SK-N-SH (cell line): ENCODE results near the gene TBC1D1. TPM values are rescaled to one million over a fixed set of nuclear protein-coding genes. Genes with fewer than 3 reads are reported as not detected.

Experiments used
- CTCF ChIA-PET: fragments of 300-600, 350-600 bp; formaldehyde crosslinking; extraction: SDS; loops from one replicate; lab custom pipeline; 2021; lab: Yijun Ruan, JAX
- POLR2A ChIA-PET: fragments of 350-600 bp; sonication (Branson Sonifier 250); formaldehyde crosslinking; extraction: SDS; loops from one replicate; lab custom pipeline; 2020; ENCODE audit warnings: antibody characterized with exemption, inconsistent platforms; lab: Yijun Ruan, JAX
- DNase-seq: peaks from one replicate; pipeline ENCODE4 v3.0.0; 2012
- H2AFZ ChIP-seq: fragments of 200-600 bp; sonication (generic); 2 replicates; pipeline ENCODE4 v1.8.1; 2016; ENCODE audit warnings: antibody characterized with exemption, mild to moderate bottlenecking, low read depth
- H3F3A ChIP-seq: fragments of 200-600 bp; sonication (generic); replicated peaks from 2 replicates; pipeline ENCODE3; 2016; ENCODE audit warnings: antibody characterized with exemption, mild to moderate bottlenecking; ENCODE audit not compliant: insufficient read depth
- H3K27ac ChIP-seq, 2 experiments: fragments of 200-500 bp in 1 of 2; fragments of 200-600 bp in 1 of 2; sonication (Bioruptor generic) in 1 of 2; sonication (generic), shearing (Covaris generic) in 1 of 2; 2 replicates each; pipeline versions ENCODE4 v1.5.1 to v1.6.1; 2014 to 2016; ENCODE audit warnings: low read depth in 2 of 2, inconsistent platforms in 1 of 2, low read length in 1 of 2, mild to moderate bottlenecking in 1 of 2, mixed read lengths in 1 of 2
- H3K27me3 ChIP-seq: fragments of 200-600 bp; sonication (generic), shearing (Covaris generic); 2 replicates; pipeline ENCODE4 v1.6.1; 2016; ENCODE audit warnings: mixed run types; ENCODE audit not compliant: insufficient read depth
- H3K36me3 ChIP-seq, 2 experiments: fragments of 200-500 bp in 1 of 2; fragments of 200-600 bp in 1 of 2; sonication (Bioruptor generic) in 1 of 2; sonication (generic) in 1 of 2; replicated peaks in 1 of 2; 2 replicates each; pipeline versions ENCODE3 to v1.5.1; 2014 to 2016; ENCODE audit warnings: low read length in 1 of 2, mild to moderate bottlenecking in 1 of 2; ENCODE audit not compliant: insufficient read depth in 2 of 2, control insufficient read depth in 1 of 2
- H3K4me1 ChIP-seq, 2 experiments: fragments of 200-500 bp in 1 of 2; fragments of 200-600 bp in 1 of 2; sonication (Bioruptor generic) in 1 of 2; sonication (generic), shearing (Covaris generic) in 1 of 2; 2 replicates each; pipeline versions ENCODE4 v1.5.1 to v1.6.1; 2014 to 2016; ENCODE audit warnings: low read depth in 1 of 2, low read length in 1 of 2, mixed run types in 1 of 2; ENCODE audit not compliant: insufficient read depth in 2 of 2, control insufficient read depth in 1 of 2
- H3K4me2 ChIP-seq: fragments of 200-600 bp; sonication (generic), shearing (Covaris generic); 2 replicates; pipeline ENCODE4 v1.6.1; 2017; ENCODE audit warnings: mixed run types
- H3K4me3 ChIP-seq, 2 experiments: fragments of 200-500 bp in 1 of 2; fragments of 200-600 bp in 1 of 2; sonication (Bioruptor generic) in 1 of 2; sonication (generic), shearing (Covaris generic) in 1 of 2; 2 replicates each; pipeline versions ENCODE4 v1.5.1 to v1.8.1; 2014 to 2016; ENCODE audit warnings: low read depth in 2 of 2, inconsistent platforms in 1 of 2, low read length in 1 of 2, mild to moderate bottlenecking in 1 of 2, mixed read lengths in 1 of 2, moderate library complexity in 1 of 2
- H3K79me2 ChIP-seq: fragments of 200-600 bp; sonication (generic); 2 replicates; pipeline ENCODE4 v1.8.1; 2017; ENCODE audit warnings: mild to moderate bottlenecking; ENCODE audit not compliant: insufficient read depth
- H3K9ac ChIP-seq: fragments of 200-600 bp; sonication (generic); 2 replicates; pipeline ENCODE4 v1.6.1; 2017; ENCODE audit warnings: mixed run types
- H3K9me2 ChIP-seq: fragments of 200-600 bp; sonication (generic); 2 replicates; pipeline ENCODE4 v1.6.1; 2017; ENCODE audit warnings: mixed run types
- H3K9me3 ChIP-seq: fragments of 200-600 bp; sonication (generic); 2 replicates; pipeline ENCODE4 v1.6.1; 2017; ENCODE audit warnings: mixed run types, mild to moderate bottlenecking, moderate library complexity
- H4K20me1 ChIP-seq: fragments of 200-600 bp; sonication (generic); 2 replicates; pipeline ENCODE4 v1.6.1; 2017; ENCODE audit warnings: mild to moderate bottlenecking, mixed run types; ENCODE audit not compliant: insufficient read depth
- EP300 ChIP-seq, 2 experiments: IDR thresholded peaks; 2 replicates each; pipeline versions ENCODE4 v1.4.0 to v1.6.1; 2012; ENCODE audit warnings: borderline replicate concordance in 1 of 2, low read depth in 1 of 2, low read length in 1 of 2
- EZH2phosphoT487 ChIP-seq: fragments of 200-600 bp; sonication (generic); IDR thresholded peaks from 2 replicates; pipeline ENCODE4 v1.6.1; 2017; ENCODE audit warnings: low read depth, mixed run types, mild to moderate bottlenecking, antibody characterized with exemption, moderate library complexity, borderline replicate concordance
- FOSL2 ChIP-seq: IDR thresholded peaks from 2 replicates; pipeline ENCODE4 v1.4.0; 2012; ENCODE audit warnings: low read depth, mild to moderate bottlenecking, moderate library complexity, borderline replicate concordance
- FOXJ3 ChIP-seq: sonication (generic); formaldehyde crosslinking; IDR thresholded peaks from 2 replicates; pipeline ENCODE4 v1.5.1; 2020; ENCODE audit warnings: mild to moderate bottlenecking, missing genetic modification reagents
- GABPA ChIP-seq: IDR thresholded peaks from 2 replicates; pipeline ENCODE4 v1.4.0; 2012; ENCODE audit warnings: low read depth, mild to moderate bottlenecking
- GATA2 ChIP-seq: sonication (generic); formaldehyde crosslinking; IDR thresholded peaks from 2 replicates; pipeline ENCODE4 v1.5.0; 2020; ENCODE audit warnings: mild to moderate bottlenecking, missing genetic modification reagents
- JUND ChIP-seq: IDR thresholded peaks from 2 replicates; pipeline ENCODE4 v1.4.0; 2012
- MXI1 ChIP-seq: IDR thresholded peaks from 2 replicates; pipeline ENCODE4 v1.6.1; 2012; ENCODE audit warnings: mild to moderate bottlenecking, low read depth, low read length, improper control_type of control experiment
- NFIC ChIP-seq: IDR thresholded peaks from 2 replicates; pipeline ENCODE4 v1.4.0; 2012; ENCODE audit warnings: borderline replicate concordance
- POLR2AphosphoS5 ChIP-seq: IDR thresholded peaks from 2 replicates; pipeline ENCODE4 v1.6.1; 2012; ENCODE audit warnings: low read depth, low read length
- RAD21 ChIP-seq: IDR thresholded peaks from 2 replicates; pipeline ENCODE4 v1.6.1; 2012; ENCODE audit warnings: mild to moderate bottlenecking, low read length
- RXRA ChIP-seq: IDR thresholded peaks from 2 replicates; pipeline ENCODE4 v1.4.0; 2012; ENCODE audit warnings: low read depth, mild to moderate bottlenecking, borderline replicate concordance
- SIN3A ChIP-seq: IDR thresholded peaks from 2 replicates; pipeline ENCODE4 v1.6.1; 2012; ENCODE audit warnings: low read depth, mild to moderate bottlenecking, low read length, moderate library complexity, borderline replicate concordance
- SMC3 ChIP-seq: IDR thresholded peaks from 2 replicates; pipeline ENCODE4 v1.6.1; 2012; ENCODE audit warnings: low read depth, low read length, improper control_type of control experiment
- TCF12 ChIP-seq: IDR thresholded peaks from 2 replicates; pipeline ENCODE4 v1.4.0; 2012
- YY1 ChIP-seq: IDR thresholded peaks from 2 replicates; pipeline ENCODE4 v1.4.0; 2012; ENCODE audit warnings: low read depth, mild to moderate bottlenecking
- WGBS: methylation state at CpG from one replicate; pipeline ENCODE4 v1.1.6; 2017; ENCODE audit warnings: low lambda C conversion rate; 5-methylcytosine and 5-hydroxymethylcytosine counted together
- polyA plus RNA-seq, 3 experiments: library from polyadenylated mRNA; depleted of rRNA; stranded (reverse); fragments of >200 nt; gene quantifications; 2 replicates each; pipeline ENCODE4 v1.2.3, GENCODE V29; 2012
- TF ChIP-seq, protein P1 (sequence below): IDR thresholded peaks from 2 replicates; pipeline ENCODE4 v1.6.1; 2012; ENCODE audit warnings: mild to moderate bottlenecking, low read depth, low read length, moderate library complexity
- TF ChIP-seq, protein P2 (sequence below): IDR thresholded peaks from 2 replicates; pipeline ENCODE4 v1.4.0; 2012; ENCODE audit warnings: low read depth, borderline replicate concordance
- TF ChIP-seq, protein P3 (sequence below): fragments of 200-600 bp; sonication (generic); IDR thresholded peaks from 2 replicates; pipeline ENCODE4 v1.6.1; 2017; ENCODE audit warnings: antibody characterized with exemption, mild to moderate bottlenecking, moderate library complexity
- TF ChIP-seq, protein P4 (sequence below): fragments of 150-350 bp; IDR thresholded peaks from 2 replicates; pipeline ENCODE4 v1.6.1; 2017; ENCODE audit warnings: antibody characterized with exemption, low read length, low read depth, borderline replicate concordance
- TF ChIP-seq, protein P5 (sequence below): IDR thresholded peaks from 2 replicates; pipeline ENCODE4 v1.4.0; 2012; ENCODE audit warnings: low read depth

The TBC1D1 gene
- polyA plus RNA-seq, 1 of the 3 experiments (the other 2 are of a cell fraction) = 29.8 TPM

DNA sequence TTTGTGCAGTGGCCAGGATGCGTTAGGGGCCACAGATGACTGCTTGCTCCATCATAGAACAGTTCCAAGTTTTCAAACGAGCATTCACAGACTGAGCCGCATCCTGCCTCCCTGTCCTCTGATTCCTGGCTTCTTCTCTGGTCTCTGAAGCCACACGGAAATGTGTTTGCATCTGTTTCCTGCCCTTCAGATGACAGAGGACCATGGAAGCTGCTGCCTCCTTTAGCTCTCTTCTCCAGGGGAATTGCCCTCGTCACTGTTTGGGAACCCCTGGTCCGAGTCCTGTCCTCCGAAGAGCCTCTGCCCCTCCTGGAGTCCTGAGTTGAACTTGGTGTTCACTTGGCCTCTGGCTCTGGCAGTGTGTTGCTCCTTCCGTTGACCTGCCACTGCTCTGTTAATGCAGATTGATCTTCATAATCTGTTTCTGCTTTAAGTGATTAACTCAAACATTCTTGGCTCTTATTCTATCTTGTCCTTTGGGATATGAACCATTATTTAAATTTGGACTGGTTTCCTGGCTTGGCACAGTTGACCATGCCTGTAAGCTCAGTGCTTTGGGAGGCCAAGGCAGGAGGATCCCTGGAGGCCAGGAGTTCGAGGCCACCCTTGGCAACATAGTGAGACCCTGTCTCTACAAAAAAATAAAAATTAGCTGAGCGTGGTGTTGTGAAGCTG lies 165.3 kb downstream of the TBC1D1 start (continued):
- no peak for TF ChIP-seq YY1

DNA sequence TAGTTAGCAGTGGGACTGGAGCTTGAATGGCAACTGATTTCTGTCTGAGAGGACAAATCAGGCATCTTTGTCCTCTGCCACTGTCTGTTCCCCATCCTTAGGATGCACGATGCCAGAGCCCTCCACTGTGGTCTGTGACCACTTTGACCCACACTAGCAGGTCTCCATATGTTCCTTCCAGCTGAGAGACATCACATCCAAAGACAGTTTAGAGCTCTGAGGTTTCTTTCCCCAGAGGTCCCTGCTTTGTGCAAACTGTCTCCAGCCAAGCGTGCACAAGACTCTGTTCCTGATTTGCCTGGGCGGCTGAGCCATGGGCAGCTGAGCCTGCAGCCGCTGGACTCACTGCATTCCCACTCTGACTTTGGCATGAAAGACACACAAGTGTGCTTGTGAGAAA lies 167.3 kb downstream of the TBC1D1 start:
- Histone ChIP-seq H3K4me3 (no peak overlapping the region), H3K36me3 (no peaks in the 10 kb centered on the region), H3K27ac (peak overlapping the region in 1 of 2 experiments; percentile 64; a peak in 2 of 4 replicates), H3K79me2 (no peaks in the 10 kb centered on the region), H3K4me1 (peaks cover 11 to 50% of the 10 kb centered on the region in 2 experiments; a peak in 3 of 4 replicates), H3K27me3 (no peaks in the 10 kb centered on the region), H3F3A (peaks cover 14% of the 10 kb centered on the region), H2AFZ (no peak overlapping the region), H3K4me2 (no peak overlapping the region), H4K20me1 (no peaks in the 10 kb centered on the region), H3K9me2 (no peaks in the 10 kb centered on the region), H3K9ac (no peak overlapping the region), H3K9me3 (no peaks in the 10 kb centered on the region)
- ChIA-PET POLR2A (interaction anchor here (0.6 kb wide), 1 partner anchor 76 kb away, joined by 3 read pairs; no protein-coding TSS in a partner anchor), CTCF (interaction anchor here (0.8 to 3.1 kb wide), 7 partner anchors 11 to 746 kb away, joined by 3 to 15 read pairs (median 5); partner anchors contain the start of gene TLR1)
- TF ChIP-seq, protein P1, sequence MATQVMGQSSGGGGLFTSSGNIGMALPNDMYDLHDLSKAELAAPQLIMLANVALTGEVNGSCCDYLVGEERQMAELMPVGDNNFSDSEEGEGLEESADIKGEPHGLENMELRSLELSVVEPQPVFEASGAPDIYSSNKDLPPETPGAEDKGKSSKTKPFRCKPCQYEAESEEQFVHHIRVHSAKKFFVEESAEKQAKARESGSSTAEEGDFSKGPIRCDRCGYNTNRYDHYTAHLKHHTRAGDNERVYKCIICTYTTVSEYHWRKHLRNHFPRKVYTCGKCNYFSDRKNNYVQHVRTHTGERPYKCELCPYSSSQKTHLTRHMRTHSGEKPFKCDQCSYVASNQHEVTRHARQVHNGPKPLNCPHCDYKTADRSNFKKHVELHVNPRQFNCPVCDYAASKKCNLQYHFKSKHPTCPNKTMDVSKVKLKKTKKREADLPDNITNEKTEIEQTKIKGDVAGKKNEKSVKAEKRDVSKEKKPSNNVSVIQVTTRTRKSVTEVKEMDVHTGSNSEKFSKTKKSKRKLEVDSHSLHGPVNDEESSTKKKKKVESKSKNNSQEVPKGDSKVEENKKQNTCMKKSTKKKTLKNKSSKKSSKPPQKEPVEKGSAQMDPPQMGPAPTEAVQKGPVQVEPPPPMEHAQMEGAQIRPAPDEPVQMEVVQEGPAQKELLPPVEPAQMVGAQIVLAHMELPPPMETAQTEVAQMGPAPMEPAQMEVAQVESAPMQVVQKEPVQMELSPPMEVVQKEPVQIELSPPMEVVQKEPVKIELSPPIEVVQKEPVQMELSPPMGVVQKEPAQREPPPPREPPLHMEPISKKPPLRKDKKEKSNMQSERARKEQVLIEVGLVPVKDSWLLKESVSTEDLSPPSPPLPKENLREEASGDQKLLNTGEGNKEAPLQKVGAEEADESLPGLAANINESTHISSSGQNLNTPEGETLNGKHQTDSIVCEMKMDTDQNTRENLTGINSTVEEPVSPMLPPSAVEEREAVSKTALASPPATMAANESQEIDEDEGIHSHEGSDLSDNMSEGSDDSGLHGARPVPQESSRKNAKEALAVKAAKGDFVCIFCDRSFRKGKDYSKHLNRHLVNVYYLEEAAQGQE = no peak
- no peak for TF ChIP-seq MXI1
- TF ChIP-seq GATA2 (CRISPR knock-in tag) = no peak
- TF ChIP-seq, protein P2, sequence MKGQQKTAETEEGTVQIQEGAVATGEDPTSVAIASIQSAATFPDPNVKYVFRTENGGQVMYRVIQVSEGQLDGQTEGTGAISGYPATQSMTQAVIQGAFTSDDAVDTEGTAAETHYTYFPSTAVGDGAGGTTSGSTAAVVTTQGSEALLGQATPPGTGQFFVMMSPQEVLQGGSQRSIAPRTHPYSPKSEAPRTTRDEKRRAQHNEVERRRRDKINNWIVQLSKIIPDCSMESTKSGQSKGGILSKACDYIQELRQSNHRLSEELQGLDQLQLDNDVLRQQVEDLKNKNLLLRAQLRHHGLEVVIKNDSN = no peak
- TF ChIP-seq EP300 (IDR thresholded peaks at IDR 0.05; ENCODE audit: borderline replicate concordance in 1 of 2, low read depth in 1 of 2, low read length in 1 of 2) = no peak
- TF ChIP-seq NFIC = no peak
- no peak for TF ChIP-seq TCF12
- TF ChIP-seq, protein P3, sequence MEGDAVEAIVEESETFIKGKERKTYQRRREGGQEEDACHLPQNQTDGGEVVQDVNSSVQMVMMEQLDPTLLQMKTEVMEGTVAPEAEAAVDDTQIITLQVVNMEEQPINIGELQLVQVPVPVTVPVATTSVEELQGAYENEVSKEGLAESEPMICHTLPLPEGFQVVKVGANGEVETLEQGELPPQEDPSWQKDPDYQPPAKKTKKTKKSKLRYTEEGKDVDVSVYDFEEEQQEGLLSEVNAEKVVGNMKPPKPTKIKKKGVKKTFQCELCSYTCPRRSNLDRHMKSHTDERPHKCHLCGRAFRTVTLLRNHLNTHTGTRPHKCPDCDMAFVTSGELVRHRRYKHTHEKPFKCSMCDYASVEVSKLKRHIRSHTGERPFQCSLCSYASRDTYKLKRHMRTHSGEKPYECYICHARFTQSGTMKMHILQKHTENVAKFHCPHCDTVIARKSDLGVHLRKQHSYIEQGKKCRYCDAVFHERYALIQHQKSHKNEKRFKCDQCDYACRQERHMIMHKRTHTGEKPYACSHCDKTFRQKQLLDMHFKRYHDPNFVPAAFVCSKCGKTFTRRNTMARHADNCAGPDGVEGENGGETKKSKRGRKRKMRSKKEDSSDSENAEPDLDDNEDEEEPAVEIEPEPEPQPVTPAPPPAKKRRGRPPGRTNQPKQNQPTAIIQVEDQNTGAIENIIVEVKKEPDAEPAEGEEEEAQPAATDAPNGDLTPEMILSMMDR = no peak
- no peak for TF ChIP-seq SIN3A
- TF ChIP-seq, protein P4, sequence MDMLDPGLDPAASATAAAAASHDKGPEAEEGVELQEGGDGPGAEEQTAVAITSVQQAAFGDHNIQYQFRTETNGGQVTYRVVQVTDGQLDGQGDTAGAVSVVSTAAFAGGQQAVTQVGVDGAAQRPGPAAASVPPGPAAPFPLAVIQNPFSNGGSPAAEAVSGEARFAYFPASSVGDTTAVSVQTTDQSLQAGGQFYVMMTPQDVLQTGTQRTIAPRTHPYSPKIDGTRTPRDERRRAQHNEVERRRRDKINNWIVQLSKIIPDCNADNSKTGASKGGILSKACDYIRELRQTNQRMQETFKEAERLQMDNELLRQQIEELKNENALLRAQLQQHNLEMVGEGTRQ = no peak
- TF ChIP-seq RAD21 = no peak
- TF ChIP-seq, protein P5, sequence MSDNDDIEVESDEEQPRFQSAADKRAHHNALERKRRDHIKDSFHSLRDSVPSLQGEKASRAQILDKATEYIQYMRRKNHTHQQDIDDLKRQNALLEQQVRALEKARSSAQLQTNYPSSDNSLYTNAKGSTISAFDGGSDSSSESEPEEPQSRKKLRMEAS = no peak
- TF ChIP-seq GABPA = no peak
- TF ChIP-seq FOXJ3 (CRISPR knock-in tag) = no peak
- no peak for TF ChIP-seq RXRA
- TF ChIP-seq FOSL2 = no peak
- no peak for TF ChIP-seq JUND
- TF ChIP-seq EZH2phosphoT487 = no peak
- TF ChIP-seq SMC3 = no peak
- no peak for TF ChIP-seq POLR2AphosphoS5
- WGBS = 55% methylated on average over 3 of the region's 4 CpGs
- peak; percentile 28 for DNase-seq
